Activated naive CD4-positive, alpha-beta T cell treated with anti-CD3 and anti-CD28 coated beads, Interleukin-2, amount 50 U/mL, for 72 hours (primary cell): ENCODE measurements around the gene AP3D1. TPM values are rescaled to one million over a fixed set of nuclear protein-coding genes. Genes with fewer than 3 reads are reported as not detected.

Experiments
- ATAC-seq, 2 donors: fragments of 150-1000 bp; cut with Tn5 transposase; 2 replicates each; pipeline ENCODE4 v1.10.0; 2021; ENCODE audit warnings: mild to moderate bottlenecking in 2 of 2, moderate library complexity in 2 of 2
- DNase-seq, 2 donors: peaks; one replicate each; pipeline ENCODE4 v3.0.0; 2021 to 2022; ENCODE audit warnings: low spot score in 2 of 2
- H3K27ac Mint-ChIP-seq, 2 donors: one replicate each; pipeline ENCODE4 v1.8.0; 2022; ENCODE audit warnings: mild to moderate bottlenecking in 2 of 2, mixed read lengths in 2 of 2
- H3K36me3 Mint-ChIP-seq, 2 donors: one replicate each; pipeline ENCODE4 v1.8.0; 2022; ENCODE audit warnings: mixed read lengths in 2 of 2
- H3K9me3 Mint-ChIP-seq, 2 donors: one replicate each; pipeline ENCODE4 v1.8.0; 2022; ENCODE audit warnings: mixed read lengths in 2 of 2
- total RNA-seq, 2 donors: library from RNA; stranded (reverse); gene quantifications; one replicate each; pipeline ENCODE4 v1.2.3, GENCODE V29; 2022

AP3D1 gene
- total RNA-seq, 2 donors from 2014 or later = 83.5 to 91.7 TPM

- Mint-ChIP-seq H3K9me3 (no peaks in the 10 kb centered on the region), H3K27ac (peak overlapping the region; percentile 53 to 75), H3K36me3 (peaks cover 0 to 20% of the 10 kb centered on the region in 2 donors)
- ATAC-seq = no peak
- no peak for DNase-seq
Measured at GRCh38 chr19:2187159-2187558, 35.8 kb upstream of the AP3D1 start.

DNA sequence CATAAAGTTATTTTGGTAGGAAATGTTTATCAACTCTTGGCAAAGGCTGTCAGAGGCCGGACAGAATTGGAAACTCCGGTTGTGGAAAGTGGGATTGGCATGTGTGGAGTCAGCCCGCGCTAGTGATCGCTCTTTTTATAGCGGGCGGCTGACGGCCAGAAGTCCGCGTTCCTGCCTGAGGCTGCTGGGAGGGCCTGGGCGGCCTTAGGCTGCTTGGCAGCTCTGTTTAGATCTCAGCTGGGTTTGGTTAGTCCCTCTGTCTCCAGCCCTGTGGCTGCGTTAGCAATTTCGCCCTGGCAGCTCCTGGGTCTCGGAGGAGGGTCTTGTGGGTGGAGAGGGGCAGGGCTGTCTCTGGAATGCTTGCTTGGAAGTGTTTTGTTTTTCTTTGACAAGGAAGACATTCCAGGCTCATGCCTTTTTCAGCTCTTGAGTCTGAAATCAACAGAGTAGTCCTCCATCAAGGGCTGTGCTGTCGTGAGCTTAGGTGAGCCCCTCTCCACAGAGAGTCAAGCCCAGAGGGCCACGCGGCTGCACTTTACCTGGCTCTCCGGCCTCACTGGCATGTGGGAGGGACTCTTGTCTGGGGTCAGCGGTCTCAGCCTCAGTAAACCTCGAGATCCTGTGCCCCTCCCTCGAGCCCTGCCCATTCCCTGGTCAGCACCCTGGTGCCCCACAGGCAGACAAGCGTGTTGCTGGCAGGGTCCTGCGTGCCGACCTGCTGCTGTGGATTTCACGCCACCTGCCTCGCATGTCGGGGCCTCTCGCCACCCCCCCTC, 34.9 kb upstream of the AP3D1 start:
- no peaks in the 10 kb centered on the region for H3K9me3 Mint-ChIP-seq
- DNase-seq (no peak), ATAC-seq (no peak)
- H3K27ac Mint-ChIP-seq = no peak overlapping the region
- H3K36me3 Mint-ChIP-seq = peaks cover 0 to 20% of the 10 kb centered on the region in 2 donors

DNA sequence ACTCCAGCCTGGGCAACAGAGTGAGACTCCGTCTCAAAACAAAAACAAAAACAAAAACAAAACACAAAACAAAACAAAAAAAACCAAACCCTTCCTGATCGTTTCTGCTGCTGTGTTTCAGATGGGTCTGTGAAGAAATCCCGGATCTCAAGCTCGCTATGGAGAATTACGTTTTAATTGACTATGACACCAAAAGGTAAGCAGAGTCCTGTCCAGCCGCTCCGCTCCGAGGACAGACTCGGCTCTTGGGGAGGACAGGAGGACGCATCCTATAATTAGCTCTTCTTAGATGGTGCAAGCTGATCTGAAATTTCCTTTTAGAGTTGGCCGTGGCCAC, 34.3 kb upstream of the AP3D1 start:
- DNase-seq = no peak
- H3K36me3 Mint-ChIP-seq = peaks cover 0 to 20% of the 10 kb centered on the region in 2 donors
- no peaks in the 10 kb centered on the region for H3K9me3 Mint-ChIP-seq
- no peak overlapping the region for H3K27ac Mint-ChIP-seq
- no peak for ATAC-seq

DNA sequence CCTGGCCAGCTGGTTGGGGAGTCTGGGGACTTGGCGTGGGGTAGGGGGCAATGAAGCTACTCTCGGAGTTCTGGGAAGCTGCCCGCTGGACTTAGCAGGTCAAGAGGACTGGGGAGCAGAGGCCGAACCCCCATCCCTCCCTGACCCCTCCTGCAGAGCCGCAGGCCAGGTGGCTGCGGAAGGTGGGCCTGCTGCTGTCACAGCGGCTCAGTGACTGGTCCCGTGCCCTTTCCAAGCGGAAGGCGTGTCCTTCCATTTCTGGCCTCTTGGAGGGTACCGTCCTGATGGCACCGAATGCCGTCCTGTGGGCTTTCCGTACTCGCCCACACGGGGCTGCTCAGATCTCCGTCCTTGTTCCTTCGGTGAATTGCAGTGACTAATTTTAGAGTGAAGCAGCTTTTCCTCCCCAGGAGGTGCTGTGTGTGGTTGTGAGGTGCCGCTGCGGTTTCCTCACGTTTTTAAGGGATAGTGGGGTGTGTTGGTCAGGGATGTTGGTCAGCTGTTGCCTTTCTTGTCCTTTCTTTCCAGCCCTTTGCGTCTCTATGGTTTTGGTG, 33.1 kb upstream of the AP3D1 start:
- no peak for DNase-seq
- H3K36me3 Mint-ChIP-seq = peaks cover 5 to 20% of the 10 kb centered on the region in 2 donors
- H3K9me3 Mint-ChIP-seq = no peaks in the 10 kb centered on the region
- no peak for ATAC-seq
- H3K27ac Mint-ChIP-seq = peak overlapping the region; percentile 31 to 44

- Mint-ChIP-seq H3K36me3 (peaks cover 5 to 15% of the 10 kb centered on the region in 2 donors), H3K27ac (peak overlapping the region in 1 of 2 donors; percentile 62), H3K9me3 (no peaks in the 10 kb centered on the region)
- DNase-seq = no peak
- no peak for ATAC-seq
Measured at GRCh38 chr19:2181633-2181997, 30.2 kb upstream of the AP3D1 start.

DNA sequence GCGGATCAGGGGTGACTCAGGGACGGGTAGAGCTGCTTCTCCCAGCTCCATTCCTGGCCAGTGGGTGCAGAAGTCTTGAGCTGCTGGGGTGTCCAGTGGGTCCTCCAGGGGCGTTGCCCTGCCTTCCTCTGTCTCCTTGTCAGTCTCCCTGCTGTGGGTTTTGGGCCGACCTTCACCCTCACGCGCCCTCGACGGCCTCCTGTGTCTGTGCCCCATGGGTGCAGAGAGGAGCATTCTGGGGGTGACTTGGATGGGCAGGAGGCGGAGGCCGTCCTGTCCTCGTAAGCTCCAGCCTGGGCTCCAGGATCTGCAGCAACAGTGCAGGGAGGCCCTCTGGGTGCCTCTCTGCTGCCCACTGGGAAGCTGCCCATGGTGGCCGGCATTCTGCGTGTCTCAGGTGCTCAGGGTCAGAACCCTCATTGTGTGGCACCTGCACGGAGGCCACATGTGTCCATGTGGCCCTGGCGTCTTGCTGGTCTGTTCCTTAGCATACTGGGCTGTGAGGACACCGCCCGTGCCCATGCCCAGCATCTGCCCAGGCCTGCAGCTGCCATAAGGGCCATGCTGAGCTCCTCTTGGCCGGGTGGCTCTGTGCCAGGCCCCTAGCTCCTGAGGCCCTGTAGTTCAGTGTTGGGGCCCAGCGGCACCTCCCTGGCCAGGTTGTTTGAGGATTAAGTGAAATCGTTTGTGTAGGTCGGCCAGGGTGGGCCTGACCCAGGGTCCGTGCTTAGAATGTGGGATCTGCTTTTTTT, 29.7 kb upstream of the AP3D1 start:
- Mint-ChIP-seq H3K36me3 (peaks cover 5 to 10% of the 10 kb centered on the region in 2 donors), H3K27ac (no peak overlapping the region), H3K9me3 (no peaks in the 10 kb centered on the region)
- DNase-seq (no peak), ATAC-seq (no peak)

DNA sequence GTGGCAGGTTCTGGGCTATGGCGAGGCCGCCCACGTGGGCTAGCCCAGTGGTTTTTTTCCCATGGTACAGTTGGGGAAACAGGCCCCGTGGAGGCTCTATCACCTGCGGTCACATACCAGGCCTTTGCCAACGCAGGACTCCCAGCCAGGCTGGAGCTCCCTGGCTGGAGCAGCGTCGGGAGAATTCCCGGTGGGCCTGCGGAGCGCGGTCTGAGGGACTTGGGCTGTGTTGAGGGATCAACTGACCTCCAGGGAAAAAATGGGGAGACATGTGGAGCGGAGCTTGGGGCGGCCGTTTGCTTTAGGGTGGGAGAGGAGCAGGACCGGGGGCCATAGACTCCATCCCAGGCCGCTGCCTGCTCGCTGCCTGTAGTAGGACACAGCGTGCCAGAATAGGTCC, 28.7 kb upstream of the AP3D1 start:
- Mint-ChIP-seq H3K9me3 (no peaks in the 10 kb centered on the region), H3K36me3 (peaks cover 5 to 6% of the 10 kb centered on the region in 2 donors), H3K27ac (peak overlapping the region in 1 of 2 donors; percentile 50)
- DNase-seq = no peak
- ATAC-seq = no peak

- H3K9me3 Mint-ChIP-seq = no peaks in the 10 kb centered on the region
- peaks cover 0 to 8% of the 10 kb centered on the region in 2 donors for H3K36me3 Mint-ChIP-seq
- no peak overlapping the region for H3K27ac Mint-ChIP-seq
- DNase-seq (no peak), ATAC-seq (no peak)
Measured at GRCh38 chr19:2179095-2179494, 27.7 kb upstream of the AP3D1 start.

- no peak for ATAC-seq
- peak overlapping the region; percentile 35 to 40 for H3K27ac Mint-ChIP-seq
- no peak for DNase-seq
- H3K9me3 Mint-ChIP-seq = no peaks in the 10 kb centered on the region
- H3K36me3 Mint-ChIP-seq = peaks cover 0 to 15% of the 10 kb centered on the region in 2 donors
Measured at GRCh38 chr19:2176337-2176994, 25.1 kb upstream of the AP3D1 start.

DNA sequence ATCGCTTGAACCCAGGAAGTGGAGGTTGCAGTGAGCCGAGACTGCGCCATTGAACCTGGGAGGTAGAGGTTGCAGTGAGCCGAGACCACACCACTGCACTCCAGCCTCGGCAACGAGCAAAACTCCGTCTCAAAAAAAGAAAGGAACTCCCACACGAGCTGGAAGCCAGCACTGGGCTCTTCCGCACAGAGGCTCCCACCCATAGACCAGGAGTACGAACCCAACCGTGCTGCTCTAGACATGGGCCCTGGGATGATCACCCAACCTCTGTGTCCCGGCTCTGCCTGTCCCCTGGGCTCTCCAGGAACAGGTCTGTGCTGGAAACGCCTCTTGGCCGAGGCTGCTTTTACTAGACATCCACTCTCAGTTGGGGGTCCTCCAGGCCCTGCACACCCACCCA, 24.4 kb upstream of the AP3D1 start:
- Mint-ChIP-seq H3K9me3 (no peaks in the 10 kb centered on the region), H3K36me3 (peaks cover 0 to 15% of the 10 kb centered on the region in 2 donors), H3K27ac (peak overlapping the region in 1 of 2 donors; percentile 35)
- DNase-seq = no peak
- no peak for ATAC-seq

DNA sequence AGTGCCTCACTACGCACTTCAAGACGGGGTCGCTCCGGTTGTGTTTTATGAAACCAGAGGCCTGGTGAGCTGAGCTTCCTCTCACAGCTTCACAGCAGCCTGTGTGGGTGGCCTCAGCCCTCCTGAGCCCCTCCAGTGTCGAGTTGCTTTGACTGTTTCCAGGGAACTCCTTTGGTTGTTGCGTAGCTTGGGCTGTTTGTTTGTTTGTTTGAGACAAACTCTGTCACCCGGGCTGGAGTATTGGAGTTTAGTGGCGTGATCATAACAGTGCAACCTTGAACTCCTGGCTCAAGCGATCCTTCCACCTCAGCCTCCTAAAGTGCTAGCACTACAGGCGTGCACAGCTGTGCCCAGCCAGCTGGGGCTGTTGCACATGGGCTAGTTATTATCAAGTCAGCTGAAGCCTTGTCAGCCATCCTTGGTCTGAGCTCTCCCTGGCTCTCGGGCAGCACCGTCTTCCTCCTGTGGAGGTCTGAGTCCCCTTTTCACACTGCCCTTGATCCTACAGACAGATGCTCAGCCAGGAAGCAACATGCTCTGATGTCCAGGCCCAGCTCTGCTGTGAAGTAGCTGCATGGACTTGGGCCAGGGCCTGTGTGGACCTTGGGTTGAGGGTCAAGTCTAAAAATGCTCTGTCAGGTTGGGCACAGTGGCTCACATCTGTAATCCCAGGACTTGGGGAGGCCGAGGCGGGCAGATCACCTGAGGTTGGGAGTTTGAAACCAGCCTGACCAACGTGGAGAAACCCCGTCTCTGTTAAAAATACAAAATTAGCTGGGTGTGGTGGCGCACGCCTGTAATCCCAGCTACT, 22.6 kb upstream of the AP3D1 start:
- DNase-seq (no peak), ATAC-seq (no peak)

DNA sequence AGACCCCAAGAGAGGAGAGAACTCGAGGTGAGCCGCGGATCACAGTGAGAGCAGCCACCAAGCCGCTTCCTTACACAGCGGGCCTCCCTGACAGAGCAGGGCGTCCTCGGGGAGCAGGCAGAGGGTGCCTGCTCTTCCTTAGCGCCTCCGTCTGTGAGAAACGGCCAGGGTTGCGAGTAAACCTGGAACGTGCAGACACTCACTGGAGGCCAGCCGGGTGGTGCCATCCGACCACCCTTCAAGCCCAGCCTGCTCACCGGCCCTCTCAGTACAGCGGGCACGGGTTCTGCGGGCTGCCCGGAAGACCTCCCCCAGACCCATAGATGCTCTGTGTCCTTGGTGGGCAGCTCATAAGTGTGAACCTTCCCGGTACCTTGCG, 22.0 kb upstream of the AP3D1 start:
- H3K36me3 Mint-ChIP-seq = peaks cover 0 to 11% of the 10 kb centered on the region in 2 donors
- no peaks in the 10 kb centered on the region for H3K9me3 Mint-ChIP-seq
- DNase-seq (no peak), ATAC-seq (no peak)
- H3K27ac Mint-ChIP-seq = peak overlapping the region; percentile 50 to 68

More for the DNA sequence above, 22.6 kb upstream of the AP3D1 start:
- Mint-ChIP-seq H3K9me3 (no peaks in the 10 kb centered on the region), H3K36me3 (peaks cover 0 to 10% of the 10 kb centered on the region in 2 donors), H3K27ac (peak overlapping the region; percentile 50 to 68)

DNA sequence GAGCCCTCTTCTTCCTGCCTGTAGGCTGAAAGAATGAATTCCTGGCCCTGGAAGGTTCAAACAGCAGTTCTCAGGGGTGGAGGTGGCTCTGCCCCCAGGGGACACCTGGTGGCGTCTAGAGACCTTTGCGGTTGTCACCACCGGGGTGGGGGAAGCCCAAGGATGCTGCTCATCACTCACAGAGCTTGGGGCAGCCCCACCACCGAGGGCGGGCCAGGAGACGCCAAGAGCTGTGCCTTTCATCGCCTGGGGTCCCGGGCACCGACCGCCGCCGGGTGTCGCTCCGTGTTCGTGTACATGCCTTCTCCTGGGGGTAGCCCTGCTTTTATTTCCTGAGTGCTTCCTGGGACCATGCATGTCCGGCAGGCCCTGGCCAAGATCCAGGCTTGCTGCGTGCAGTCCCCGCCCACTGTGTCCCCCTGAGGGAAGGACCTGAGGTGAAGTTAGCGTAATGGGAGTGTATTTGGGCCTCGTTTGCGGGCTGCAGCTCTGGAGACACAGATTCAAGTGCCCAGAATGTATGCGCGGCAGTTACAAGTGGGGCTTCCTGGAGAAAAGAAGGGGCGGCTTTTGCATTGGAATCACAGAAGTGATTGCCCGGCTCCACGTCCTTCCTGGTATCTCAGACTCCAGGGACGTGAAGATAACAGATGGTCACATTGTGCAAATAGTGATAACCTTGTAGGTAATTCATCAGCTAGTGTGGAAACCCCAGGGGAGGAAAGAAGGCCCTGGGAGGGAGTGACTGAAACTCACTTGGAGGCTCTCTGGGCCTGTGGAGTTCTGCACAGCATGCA, 20.2 kb upstream of the AP3D1 start:
- peak; percentile 58 to 88 for DNase-seq
- Mint-ChIP-seq H3K9me3 (no peaks in the 10 kb centered on the region), H3K36me3 (peaks cover 5 to 15% of the 10 kb centered on the region in 2 donors), H3K27ac (peak overlapping the region in 1 of 2 donors; percentile 62)
- ATAC-seq = peak; percentile 63 to 84

DNA sequence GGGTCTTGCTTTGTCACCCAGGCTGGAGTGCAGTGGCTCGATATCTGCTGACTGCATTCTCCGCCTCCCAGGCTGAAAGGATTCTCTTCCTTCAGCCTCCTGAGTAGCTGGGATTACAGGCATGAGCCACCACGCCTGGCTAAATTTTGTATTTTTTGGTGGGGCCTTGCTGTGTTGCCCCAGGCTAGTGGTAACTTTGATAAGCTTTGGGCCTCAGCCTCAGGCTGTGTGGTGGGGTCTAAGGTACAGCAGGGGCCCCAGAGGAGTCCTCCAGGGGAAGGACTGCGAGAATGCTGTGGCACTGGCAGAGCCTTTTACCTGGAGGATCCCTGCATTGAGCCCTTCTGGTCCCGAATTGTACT, 19.6 kb upstream of the AP3D1 start:
- DNase-seq = no peak

GRCh38 chr19:2170219-2170618, 18.9 kb upstream of the AP3D1 start:
- DNase-seq (no peak), ATAC-seq (no peak)
- H3K9me3 Mint-ChIP-seq = no peaks in the 10 kb centered on the region
- H3K27ac Mint-ChIP-seq = peak overlapping the region in 1 of 2 donors; percentile 81
- H3K36me3 Mint-ChIP-seq = peaks cover 11 to 15% of the 10 kb centered on the region in 2 donors

More for the DNA sequence above, 19.6 kb upstream of the AP3D1 start:
- no peaks in the 10 kb centered on the region for H3K9me3 Mint-ChIP-seq
- peak in 1 of 2 donors; percentile 42 for ATAC-seq
- H3K36me3 Mint-ChIP-seq = peaks cover 6 to 15% of the 10 kb centered on the region in 2 donors
- peak overlapping the region; percentile 36 to 62 for H3K27ac Mint-ChIP-seq
